ENCODE measurements around the gene DLX2. TPM values are rescaled to one million over a fixed set of nuclear protein-coding genes. Genes with fewer than 3 reads are reported as not detected.

DLX2 gene
- total and polyA plus RNA-seq, 2 of the 13 experiments (the other 11 are each of a cell fraction or from before 2014, with no cell fraction given): 0.07 to 0.15 TPM

GRCh38 chr2:172106108-172106961, 3.6 kb upstream of the DLX2 start (continued):
- TF ChIP-seq ZBED4 (CRISPR knock-in tag; IDR thresholded peaks at IDR 0.05; ENCODE audit: borderline replicate concordance) (no peak), ZNF121 (CRISPR knock-in tag; IDR thresholded peaks at IDR 0.05) (peak; percentile 62; the same call in 1 of the 2 replicates), ZBTB26 (CRISPR knock-in tag; IDR thresholded peaks at IDR 0.05; ENCODE audit: borderline replicate concordance) (0 out of 2 replicates have a peak, but pooled peaks have one; percentile 33), SMARCE1 (IDR thresholded peaks at IDR 0.05; ENCODE audit: borderline replicate concordance) (no peak), ZNF564 (CRISPR knock-in tag; IDR thresholded peaks at IDR 0.05) (no peak), ZNF296 (CRISPR knock-in tag; conservative IDR thresholded peaks at IDR 0.05) (no peak), ZBTB38 (CRISPR knock-in tag; IDR thresholded peaks at IDR 0.05) (peak; percentile 63; the same call in 1 of the 2 replicates), ZFP36L1 (CRISPR knock-in tag; IDR thresholded peaks at IDR 0.05) (no peak), ZNF646 (CRISPR knock-in tag; IDR thresholded peaks at IDR 0.05) (no peak)
